Kidney epithelial cell (primary cell): Measurements from ENCODE around the gene ATXN1. TPM values are rescaled to one million over a fixed set of nuclear protein-coding genes. Genes with fewer than 3 reads are reported as not detected.

Experiments
- DNase-seq: peaks from one replicate; pipeline ENCODE4 v3.0.0-alpha.2; 2010; ENCODE audit warnings: low read depth
- H3K27me3 ChIP-seq: 2 replicates; pipeline ENCODE4 v1.6.0; 2011; ENCODE audit warnings: low read length; ENCODE audit not compliant: control insufficient read depth, insufficient read depth
- H3K36me3 ChIP-seq: 2 replicates; pipeline ENCODE4 v1.5.1; 2011; ENCODE audit warnings: low read length; ENCODE audit not compliant: control insufficient read depth, insufficient read depth
- H3K4me3 ChIP-seq: 2 replicates; pipeline ENCODE4 v1.5.1; 2011; ENCODE audit warnings: low read depth, mild to moderate bottlenecking, control low read depth, low read length
- CTCF ChIP-seq: IDR thresholded peaks from 2 replicates; pipeline ENCODE4 v1.5.1; 2011; ENCODE audit warnings: mild to moderate bottlenecking, moderate library complexity, low read length, control low read depth, inconsistent platforms; ENCODE audit not compliant: insufficient read depth, poor library complexity, severe bottlenecking
- total RNA-seq: library from RNA; depleted of rRNA; stranded (reverse); fragments of >200 nt; gene quantifications from 2 replicates; pipeline ENCODE4 v1.2.3, GENCODE V29; 2015

ATXN1 gene
- total RNA-seq, 1 donor from 2014 or later = 12.5 TPM

GRCh38 chr6:16511040-16511660 lies 250.1 kb downstream of the ATXN1 start:
- no peaks in the 10 kb centered on the region for H3K27me3 ChIP-seq
- H3K4me3 ChIP-seq = no peak overlapping the region
- peak; percentile 66 for TF ChIP-seq CTCF
- H3K36me3 ChIP-seq = no peaks in the 10 kb centered on the region
- DNase-seq = no peak

- H3K27me3 ChIP-seq = no peaks in the 10 kb centered on the region
- DNase-seq = no peak
- no peak overlapping the region for H3K4me3 ChIP-seq
- no peaks in the 10 kb centered on the region for H3K36me3 ChIP-seq
- TF ChIP-seq CTCF = no peak
These were observed 251.0 kb downstream of the ATXN1 start for GRCh38 chr6:16510245-16510644.

- Histone ChIP-seq H3K4me3 (no peak overlapping the region), H3K36me3 (no peaks in the 10 kb centered on the region), H3K27me3 (no peaks in the 10 kb centered on the region)
- no peak for DNase-seq
- no peak for TF ChIP-seq CTCF
These were observed 252.3 kb downstream of the ATXN1 start for GRCh38 chr6:16508959-16509358.

- TF ChIP-seq CTCF = no peak
These were observed 255.4 kb downstream of the ATXN1 start for GRCh38 chr6:16505711-16506357.

GRCh38 chr6:16504609-16505008 lies 256.7 kb downstream of the ATXN1 start:
- Histone ChIP-seq H3K4me3 (no peak overlapping the region), H3K36me3 (no peaks in the 10 kb centered on the region), H3K27me3 (no peaks in the 10 kb centered on the region)
- TF ChIP-seq CTCF = no peak
- no peak for DNase-seq

More at GRCh38 chr6:16505711-16506357, 255.4 kb downstream of the ATXN1 start:
- no peak overlapping the region for H3K4me3 ChIP-seq
- no peak for DNase-seq
- no peaks in the 10 kb centered on the region for H3K27me3 ChIP-seq
- H3K36me3 ChIP-seq = no peaks in the 10 kb centered on the region
